Heart right ventricle (tissue), 16 donors: ENCODE measurements around the gene NME5. TPM values are rescaled to one million over a fixed set of nuclear protein-coding genes. Genes with fewer than 3 reads are reported as not detected.
"Not testable (repeated sequence)": the region's sequence is repeated elsewhere in the genome, so short reads cannot be mapped to it uniquely, and the experiment has no call there.

ENCODE experiments used
- ATAC-seq, 8 donors: fragments of 200-7000 bp; cut with Tn5 transposase; one replicate each; pipeline ENCODE4 v1.9.1; 2020; ENCODE audit warnings: mild to moderate bottlenecking in 8 of 8, moderate library complexity in 8 of 8, moderate number of reproducible peaks in 1 of 8
- DNase-seq, 2 donors: peaks; one replicate each; pipeline ENCODE4 v3.0.0-alpha.2; 2020
- H3K27ac ChIP-seq, 10 donors: fragments of 200-600 bp; sonication (generic) in 2 of 10; one replicate each; pipeline versions ENCODE4 v1.5.0 to v1.8.0; 2020 to 2022; ENCODE audit warnings: mild to moderate bottlenecking in 3 of 10
- H3K27me3 ChIP-seq, 7 donors: fragments of 200-600 bp; one replicate each; pipeline ENCODE4 v1.8.0; 2021 to 2022; ENCODE audit warnings: mild to moderate bottlenecking in 2 of 7
- H3K36me3 ChIP-seq, 9 donors: fragments of 200-600 bp; sonication (generic) in 1 of 9; one replicate each; pipeline versions ENCODE4 v1.5.0 to v1.8.0; 2020 to 2022; ENCODE audit warnings: mild to moderate bottlenecking in 2 of 9
- H3K4me1 ChIP-seq, 9 donors: fragments of 200-600 bp; sonication (generic) in 1 of 9; one replicate each; pipeline versions ENCODE4 v1.5.0 to v1.8.0; 2020 to 2022; ENCODE audit warnings: mild to moderate bottlenecking in 4 of 9
- H3K4me3 ChIP-seq, 10 donors: fragments of 200-600 bp; sonication (generic) in 2 of 10; one replicate each; pipeline versions ENCODE4 v1.5.0 to v1.8.0; 2020 to 2022; ENCODE audit warnings: mild to moderate bottlenecking in 7 of 10, moderate library complexity in 2 of 10
- H3K9me3 ChIP-seq, 11 donors: fragments of 200-600 bp in 10 of 11; sonication (generic) in 2 of 11; one replicate each; pipeline versions ENCODE4 v1.5.0 to v1.8.0; 2013 to 2022; ENCODE audit warnings: mild to moderate bottlenecking in 2 of 11, control low read depth in 1 of 11, moderate library complexity in 1 of 11
- WGBS, 2 donors: extraction: QIAGEN DNeasy Blood & Tissue Kit; methylation state at CpG; one replicate each; pipeline ENCODE4 v1.1.7; 2013; ENCODE audit warnings: inconsistent platforms in 1 of 2; 5-methylcytosine and 5-hydroxymethylcytosine counted together
- intact Hi-C, 10 donors: fragments of 100-400 bp; cut with DNase I; formaldehyde crosslinking; loops; one replicate each; pipeline versions ENCODE4 v1.11.1 to v1.14.2; 2022
- polyA plus RNA-seq, 2 donors: library from polyadenylated mRNA; stranded (reverse); fragments of 200-250 nt; gene quantifications; one replicate each; pipeline ENCODE4 v1.2.3, GENCODE V29; 2013
- total RNA-seq, 10 donors: library from RNA; stranded (reverse); fragmentation: NEBNext Ultra II Directional in 3 of 10; extraction: Animal tissue kit (Norgen Biotek cat#: 25700) in 3 of 10; gene quantifications; one replicate each; pipeline versions ENCODE4 v1.2.1 to v1.2.4, GENCODE V29; 2021 to 2023
- TF ChIP-seq, protein P1 (sequence below), 9 donors: fragments of 200-600 bp; sonication (generic) in 2 of 9; IDR thresholded peaks; one replicate each; pipeline versions ENCODE4 v1.5.0 to v1.8.0; 2021 to 2022; ENCODE audit warnings: antibody characterized with exemption in 9 of 9, mild to moderate bottlenecking in 5 of 9, moderate library complexity in 1 of 9
- donor health status: Arrhythmogenic right ventricular cardiomyopathy.
- donor health status: ischemic (EF 13 %, LVEDD 7.1; RV severe dilation, severe dysfunction).
- donor health status: healthy with polysubstance abuse.
- donor health status: DM: no; HTN: yes; CAD: no.
- donor health status: DM: no; HTN: no; CAD: no.
- donor health status: ischemic (EF 25% LVEDD 6.9; RV normal size, moderate dysfunction).
- donor health status: ischemic (EF 25% LVEDD 5.7; RV mildly dilated, moderate dysfunction).
- donor health status: healthy.
- donor health status: DM: yes; HTN: yes; CAD: no.
- donor health status: Ischemic cardiomyopathy.
- donor health status: ischemic (EF 35%, LVEDD 5.7; RV mildly dilated, moderate dysfunction).
- donor health status: nonischemic (EF 11% LVEDD 7.7; RV severe dilation, severe dysfunction).
- donor health status: DM: yes; HTN: yes; CAD: no.
- donor health status: PGD.
- donor health status: ischemic (EF 29% LVEDD 5.4; RV normal size, mild dysfunction).
- donor health status: nonischemic (EF 23%, LVEDD 6.1; RV moderate dilation, normal function).

The NME5 gene
- total and polyA plus RNA-seq, 12 donors = 2.0 to 9.4 (median 3.9) TPM

DNA sequence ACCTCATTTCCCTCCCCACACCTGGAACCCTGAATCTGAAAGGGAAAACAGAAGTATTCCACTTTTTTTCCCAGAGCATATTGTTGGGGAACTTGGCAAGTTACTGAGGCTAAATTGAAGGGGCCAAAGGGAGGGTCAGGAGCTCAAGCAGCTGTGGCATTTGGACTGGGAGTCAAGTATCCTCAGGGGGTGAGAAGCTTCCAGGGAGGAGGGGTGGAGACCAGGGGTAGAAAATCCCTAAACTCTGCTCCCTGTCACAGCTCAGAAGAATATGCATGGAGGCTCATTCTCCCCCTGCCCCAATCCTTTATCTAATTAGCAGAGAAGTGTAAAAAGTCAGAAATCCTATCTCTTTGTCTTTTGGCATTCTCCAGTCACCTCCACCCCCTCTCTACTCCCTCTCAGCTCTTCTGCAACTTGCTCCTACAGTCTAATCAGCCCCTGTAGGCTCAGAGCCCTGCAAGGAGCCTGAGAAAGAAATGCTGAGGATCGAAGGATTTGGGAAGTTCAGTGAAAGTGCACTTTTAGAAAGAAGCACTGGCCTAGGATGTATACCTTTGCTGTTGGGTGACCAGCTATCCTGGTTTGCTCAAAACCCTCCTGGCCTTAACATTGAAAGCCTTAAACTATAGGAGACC lies 61.1 kb downstream of the NME5 start:
- Histone ChIP-seq H3K36me3 (no peaks in the 10 kb centered on the region), H3K27ac (no peak overlapping the region), H3K27me3 (peaks cover 0 to 4% (median 0%) of the 10 kb centered on the region in 7 donors), H3K4me1 (no peaks in the 10 kb centered on the region), H3K4me3 (no peak overlapping the region), H3K9me3 (no peaks in the 10 kb centered on the region)
- 25 to 31% methylated on average over 1 of the region's 1 CpG for WGBS, 2 donors
- ATAC-seq = no peak
- intact Hi-C loops = loop anchor here in 7 of 10 donors (2.0 to 5.0 kb wide), 5 partner anchors 41 to 59 kb away; partner anchors contain the start of gene NME5 (in 1 of the 7)
- no peak for DNase-seq
- TF ChIP-seq, protein P1, sequence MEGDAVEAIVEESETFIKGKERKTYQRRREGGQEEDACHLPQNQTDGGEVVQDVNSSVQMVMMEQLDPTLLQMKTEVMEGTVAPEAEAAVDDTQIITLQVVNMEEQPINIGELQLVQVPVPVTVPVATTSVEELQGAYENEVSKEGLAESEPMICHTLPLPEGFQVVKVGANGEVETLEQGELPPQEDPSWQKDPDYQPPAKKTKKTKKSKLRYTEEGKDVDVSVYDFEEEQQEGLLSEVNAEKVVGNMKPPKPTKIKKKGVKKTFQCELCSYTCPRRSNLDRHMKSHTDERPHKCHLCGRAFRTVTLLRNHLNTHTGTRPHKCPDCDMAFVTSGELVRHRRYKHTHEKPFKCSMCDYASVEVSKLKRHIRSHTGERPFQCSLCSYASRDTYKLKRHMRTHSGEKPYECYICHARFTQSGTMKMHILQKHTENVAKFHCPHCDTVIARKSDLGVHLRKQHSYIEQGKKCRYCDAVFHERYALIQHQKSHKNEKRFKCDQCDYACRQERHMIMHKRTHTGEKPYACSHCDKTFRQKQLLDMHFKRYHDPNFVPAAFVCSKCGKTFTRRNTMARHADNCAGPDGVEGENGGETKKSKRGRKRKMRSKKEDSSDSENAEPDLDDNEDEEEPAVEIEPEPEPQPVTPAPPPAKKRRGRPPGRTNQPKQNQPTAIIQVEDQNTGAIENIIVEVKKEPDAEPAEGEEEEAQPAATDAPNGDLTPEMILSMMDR (IDR thresholded peaks at IDR 0.05) = no peak

DNA sequence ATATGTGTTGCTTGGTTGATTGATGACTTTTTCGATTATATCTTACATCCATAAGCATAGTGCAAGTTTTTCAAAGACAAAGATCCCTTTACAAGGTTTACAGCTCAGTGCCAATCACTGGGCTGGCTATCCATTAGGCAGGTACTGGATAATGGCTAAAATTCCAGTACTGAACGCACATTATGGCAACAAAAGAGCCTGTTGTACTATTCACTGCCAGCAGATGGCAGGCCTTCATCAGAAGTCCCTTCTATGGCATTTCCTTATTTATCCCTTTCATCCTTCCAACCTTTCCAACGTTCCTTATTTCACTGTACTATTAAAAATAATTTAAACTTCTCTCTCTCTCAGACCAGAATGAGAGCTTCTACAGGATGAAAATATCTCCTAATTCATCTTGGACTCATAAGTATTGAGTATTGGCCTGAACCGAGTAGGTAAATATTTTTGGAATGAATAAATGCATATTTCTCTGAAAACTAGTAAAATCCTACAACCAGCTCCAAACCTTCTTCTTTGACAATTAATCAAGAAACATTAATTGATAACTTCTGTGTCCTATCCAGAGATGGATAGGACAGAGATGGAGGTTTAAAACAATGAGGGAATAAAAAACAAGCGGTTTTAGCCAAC lies 62.0 kb downstream of the NME5 start:
- intact Hi-C loops = loop anchor here in 9 of 10 donors (1.0 to 5.0 kb wide), 6 partner anchors 40 to 60 kb away; partner anchors contain the start of gene NME5 (in 1 of the 9)
- 32 to 33% methylated on average over 5 of the region's 5 CpGs for WGBS, 2 donors
- TF ChIP-seq, protein P1 (IDR thresholded peaks at IDR 0.05) = peak; percentile 50 to 93 (median 85)

DNA sequence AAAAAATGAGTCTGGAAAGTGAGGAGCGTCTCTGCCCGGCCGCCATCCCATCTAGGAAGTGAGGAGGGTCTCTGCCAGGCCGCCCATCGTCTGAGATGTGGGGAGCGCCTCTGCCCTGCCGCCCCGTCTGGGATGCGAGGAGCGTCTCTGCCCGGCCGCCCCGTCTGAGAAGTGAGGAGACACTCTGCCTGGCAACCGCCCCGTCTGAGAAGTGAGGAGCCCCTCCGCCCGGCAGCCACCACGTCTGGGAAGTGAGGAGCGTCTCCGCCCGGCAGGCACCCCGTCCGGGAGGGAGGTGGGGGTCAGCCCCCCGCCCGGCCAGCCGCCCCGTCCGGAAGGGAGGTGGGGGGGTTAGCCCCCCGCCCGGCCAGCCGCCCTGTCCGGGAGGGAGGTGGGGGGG lies 69.2 kb downstream of the NME5 start:
- peaks cover 0 to 11% (median 0%) of the 10 kb centered on the region in 7 donors for H3K27me3 ChIP-seq
- H3K27ac ChIP-seq, DNase-seq, ATAC-seq, H3K36me3 ChIP-seq, H3K4me3 ChIP-seq, H3K4me1 ChIP-seq, H3K9me3 ChIP-seq, intact Hi-C loops: not testable (repeated sequence)
- 86 to 94% methylated on average over 18 to 25 of the region's 32 CpGs for WGBS, 2 donors

More for the DNA sequence above, 62.0 kb downstream of the NME5 start:
- H3K9me3 ChIP-seq = no peaks in the 10 kb centered on the region
- DNase-seq = peak in 1 of 2 donors; percentile 49
- no peaks in the 10 kb centered on the region for H3K36me3 ChIP-seq
- no peak overlapping the region for H3K4me3 ChIP-seq
- no peak overlapping the region for H3K27ac ChIP-seq
- peak in 6 of 8 donors; percentile 35 to 68 (median 62) for ATAC-seq
- H3K4me1 ChIP-seq = no peaks in the 10 kb centered on the region
- peaks cover 0 to 6% (median 0%) of the 10 kb centered on the region in 7 donors for H3K27me3 ChIP-seq

DNA sequence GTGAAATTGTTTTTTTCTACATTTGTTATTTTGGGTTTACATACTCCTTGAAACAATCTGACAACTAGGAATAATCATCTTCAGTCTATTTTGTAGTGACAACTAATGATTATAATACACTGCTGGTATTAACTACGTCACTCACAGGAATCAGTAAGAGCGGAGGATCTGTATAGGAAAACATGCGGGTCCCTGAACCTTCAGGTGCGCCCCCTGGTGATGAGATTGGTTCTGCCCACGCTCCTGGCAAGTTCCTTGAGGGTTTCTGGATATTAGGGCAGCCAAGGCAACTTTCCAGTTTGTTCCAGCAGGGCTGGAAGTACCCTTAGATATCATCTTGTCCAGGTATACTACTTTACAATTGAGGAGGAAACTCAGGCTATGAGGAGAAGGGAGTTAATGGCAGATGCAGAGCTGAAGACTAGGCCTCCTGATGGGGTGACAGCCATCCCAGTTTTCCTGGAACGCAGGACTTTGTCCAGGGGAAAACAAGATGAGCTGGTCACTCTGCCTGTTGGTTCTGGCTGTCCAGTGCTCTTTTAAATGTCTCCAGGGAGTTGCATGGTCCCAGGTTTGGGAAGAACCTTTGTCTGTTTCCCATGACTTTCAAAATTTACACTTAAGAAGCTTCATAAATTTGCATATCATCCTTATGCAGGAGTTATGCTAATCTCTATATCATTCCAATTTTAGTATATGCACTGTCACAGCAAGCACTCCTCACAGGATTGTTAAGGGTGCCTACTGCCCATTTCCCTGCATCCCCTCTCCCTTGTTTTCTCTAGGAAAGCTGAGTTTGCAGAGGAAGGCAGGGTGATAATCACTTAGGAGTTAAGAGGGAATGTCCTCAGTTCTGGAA lies 70.3 kb downstream of the NME5 start:
- intact Hi-C loops = loop anchor here in 6 of 10 donors (1.0 to 5.0 kb wide), 3 partner anchors 32 to 37 kb away; partner anchors contain the start of gene FAM13B (in 1 of the 6)
- 22 to 27% methylated on average over 6 of the region's 6 CpGs for WGBS, 2 donors

More for the DNA sequence above, 70.3 kb downstream of the NME5 start:
- TF ChIP-seq, protein P1 (IDR thresholded peaks at IDR 0.05) = peak; percentile 39 to 84 (median 75)
- DNase-seq (peak; percentile 70 to 74), ATAC-seq (peak; percentile 78 to 85 (median 82))
- no peak overlapping the region for H3K27ac ChIP-seq
- no peaks in the 10 kb centered on the region for H3K36me3 ChIP-seq
- H3K9me3 ChIP-seq = no peaks in the 10 kb centered on the region
- no peak overlapping the region for H3K4me3 ChIP-seq
- peaks cover 0 to 6% (median 0%) of the 10 kb centered on the region in 9 donors for H3K4me1 ChIP-seq
- H3K27me3 ChIP-seq = peaks cover 0 to 11% (median 0%) of the 10 kb centered on the region in 7 donors
